OCI-LY1 (cell line): Measurements from ENCODE around the gene SLC18B1.

ENCODE experiments used
- H2AFZ ChIP-seq: fragments of 200-600 bp; sonication (generic), shearing (Covaris generic); 2 replicates; pipeline ENCODE4 v1.6.0; 2014; ENCODE audit warnings: antibody characterized with exemption, mild to moderate bottlenecking, low read length
- H3F3A ChIP-seq: fragments of 200-600 bp; sonication (generic), shearing (Covaris generic); 2 replicates; pipeline ENCODE4 v1.6.0; 2014; ENCODE audit warnings: mild to moderate bottlenecking, antibody characterized with exemption, low read length, moderate library complexity; ENCODE audit not compliant: insufficient read depth
- H3K27ac ChIP-seq: fragments of 200-600 bp; sonication (generic); 2 replicates; pipeline ENCODE4 v1.5.1; 2014; ENCODE audit warnings: low read length, mixed run types, mild to moderate bottlenecking, low read depth; ENCODE audit not compliant: poor library complexity, severe bottlenecking
- H3K27me3 ChIP-seq: fragments of 200-600 bp; sonication (generic); 2 replicates; pipeline ENCODE4 v1.6.0; 2014; ENCODE audit warnings: antibody characterized with exemption, mild to moderate bottlenecking, low read length, moderate library complexity; ENCODE audit not compliant: insufficient read depth
- H3K36me3 ChIP-seq: fragments of 200-600 bp; sonication (generic); 2 replicates; pipeline ENCODE4 v1.6.1; 2014; ENCODE audit warnings: mild to moderate bottlenecking, antibody characterized with exemption, low read length, moderate library complexity, mixed read lengths; ENCODE audit not compliant: insufficient read depth
- H3K4me1 ChIP-seq: fragments of 200-600 bp; sonication (generic); 2 replicates; pipeline ENCODE4 v1.5.1; 2014; ENCODE audit warnings: mild to moderate bottlenecking, low read length, moderate library complexity; ENCODE audit not compliant: insufficient read depth, severe bottlenecking
- H3K4me2 ChIP-seq: fragments of 200-600 bp; sonication (generic), shearing (Covaris generic); 2 replicates; pipeline ENCODE4 v1.6.1; 2014; ENCODE audit warnings: low read length
- H3K4me3 ChIP-seq: fragments of 200-600 bp; sonication (generic); 2 replicates; pipeline ENCODE4 v1.5.1; 2014; ENCODE audit warnings: low read length, low read depth, mild to moderate bottlenecking, mixed read lengths; ENCODE audit not compliant: poor library complexity, severe bottlenecking
- H3K79me2 ChIP-seq: fragments of 200-600 bp; shearing (Covaris generic); 2 replicates; pipeline ENCODE4 v1.6.1; 2016; ENCODE audit warnings: mixed run types, low read length, mixed read lengths; ENCODE audit not compliant: insufficient read depth
- H3K9ac ChIP-seq: fragments of 200-600 bp; sonication (generic), shearing (Covaris generic); 2 replicates; pipeline ENCODE4 v1.6.1; 2014; ENCODE audit warnings: mild to moderate bottlenecking, low read length, mixed read lengths
- H3K9me2 ChIP-seq: fragments of 200-600 bp; sonication (generic), shearing (Covaris generic); 2 replicates; pipeline ENCODE4 v1.6.1; 2014; ENCODE audit warnings: low read depth, mild to moderate bottlenecking, low read length, mixed read lengths
- H3K9me3 ChIP-seq: fragments of 200-600 bp; shearing (Covaris generic); 2 replicates; pipeline ENCODE4 v1.6.1; 2014; ENCODE audit warnings: low read length, mixed read lengths
- H4K20me1 ChIP-seq: fragments of 200-600 bp; sonication (generic), shearing (Covaris generic); 2 replicates; pipeline ENCODE4 v1.6.0; 2016; ENCODE audit warnings: mild to moderate bottlenecking, low read length; ENCODE audit not compliant: insufficient read depth
- CTCF ChIP-seq: fragments of 200-600 bp; sonication (generic), shearing (Covaris generic); IDR thresholded peaks from 2 replicates; pipeline ENCODE4 v1.5.1; 2017; ENCODE audit warnings: mild to moderate bottlenecking, antibody characterized with exemption, low read length, moderate library complexity, mixed read lengths
- EZH2 ChIP-seq: fragments of 200-600 bp; sonication (generic), shearing (Covaris generic); IDR thresholded peaks from 2 replicates; pipeline ENCODE4 v1.8.0; 2017; ENCODE audit warnings: borderline replicate concordance, mixed run types, mild to moderate bottlenecking, antibody characterized with exemption, low read length, moderate library complexity, mixed read lengths

The SLC18B1 gene

GRCh38 chr6:132748446-132748845 lies 50.0 kb downstream of the SLC18B1 start:
- Histone ChIP-seq H3K4me1 (no peaks in the 10 kb centered on the region), H3K9me3 (no peaks in the 10 kb centered on the region), H4K20me1 (no peaks in the 10 kb centered on the region), H3K9ac (no peak overlapping the region), H3K4me2 (no peak overlapping the region), H2AFZ (no peak overlapping the region), H3K4me3 (no peak overlapping the region), H3K79me2 (no peaks in the 10 kb centered on the region), H3K36me3 (peaks cover 83% of the 10 kb centered on the region), H3K27me3 (no peaks in the 10 kb centered on the region), H3F3A (no peaks in the 10 kb centered on the region), H3K9me2 (no peaks in the 10 kb centered on the region), H3K27ac (no peak overlapping the region)
- TF ChIP-seq CTCF (no peak), EZH2 (no peak)

GRCh38 chr6:132746048-132746447 lies 52.4 kb downstream of the SLC18B1 start:
- H3F3A ChIP-seq: no peaks in the 10 kb centered on the region

GRCh38 chr6:132742495-132742894 lies 55.9 kb downstream of the SLC18B1 start:
- H3K9me2 ChIP-seq: no peaks in the 10 kb centered on the region
- H3K9ac ChIP-seq: no peak overlapping the region
- H3K4me2 ChIP-seq: no peak overlapping the region
- no peaks in the 10 kb centered on the region for H3K9me3 ChIP-seq
- H3K27ac ChIP-seq: no peak overlapping the region
- no peaks in the 10 kb centered on the region for H3K79me2 ChIP-seq
- H3K27me3 ChIP-seq: no peaks in the 10 kb centered on the region
- H3K36me3 ChIP-seq: peaks cover 51% of the 10 kb centered on the region
- no peak overlapping the region for H2AFZ ChIP-seq
- H4K20me1 ChIP-seq: no peaks in the 10 kb centered on the region
- no peak for TF ChIP-seq CTCF
- no peak for TF ChIP-seq EZH2
- H3F3A ChIP-seq: no peaks in the 10 kb centered on the region
- H3K4me3 ChIP-seq: no peak overlapping the region
- H3K4me1 ChIP-seq: no peaks in the 10 kb centered on the region

More at GRCh38 chr6:132746048-132746447, 52.4 kb downstream of the SLC18B1 start:
- H3K4me2 ChIP-seq: no peak overlapping the region
- H3K9me3 ChIP-seq: no peaks in the 10 kb centered on the region
- no peaks in the 10 kb centered on the region for H3K4me1 ChIP-seq
- TF ChIP-seq EZH2: no peak
- TF ChIP-seq CTCF: no peak
- no peak overlapping the region for H3K4me3 ChIP-seq
- H3K9ac ChIP-seq: no peak overlapping the region
- H3K9me2 ChIP-seq: no peaks in the 10 kb centered on the region
- no peak overlapping the region for H3K27ac ChIP-seq
- no peaks in the 10 kb centered on the region for H3K27me3 ChIP-seq
- H3K79me2 ChIP-seq: no peaks in the 10 kb centered on the region
- H4K20me1 ChIP-seq: no peaks in the 10 kb centered on the region
- H3K36me3 ChIP-seq: peaks cover 85% of the 10 kb centered on the region
- H2AFZ ChIP-seq: no peak overlapping the region
